HL-60 (cell line): ENCODE data around the gene SGCA.

Experiments
- GABPA ChIP-seq: IDR thresholded peaks from 2 replicates; pipeline ENCODE4 v1.6.1; 2012; ENCODE audit warnings: low read depth
- POLR2AphosphoS5 ChIP-seq: IDR thresholded peaks from 2 replicates; pipeline ENCODE4 v1.6.1; 2012; ENCODE audit warnings: low read depth
- SPI1 ChIP-seq: IDR thresholded peaks from 2 replicates; pipeline ENCODE4 v1.6.1; 2012; ENCODE audit warnings: low read depth, mild to moderate bottlenecking, borderline replicate concordance
- TF ChIP-seq, protein P1 (sequence below): IDR thresholded peaks from one replicate; pipeline ENCODE4 v1.5.1; 2011; ENCODE audit warnings: low read length, control low read depth, inconsistent platforms; ENCODE audit not compliant: insufficient read depth
- TF ChIP-seq, protein P2 (sequence below): IDR thresholded peaks from 2 replicates; pipeline ENCODE4 v1.6.1; 2012; ENCODE audit warnings: low read depth; ENCODE audit not compliant: insufficient replicate concordance

DNA sequence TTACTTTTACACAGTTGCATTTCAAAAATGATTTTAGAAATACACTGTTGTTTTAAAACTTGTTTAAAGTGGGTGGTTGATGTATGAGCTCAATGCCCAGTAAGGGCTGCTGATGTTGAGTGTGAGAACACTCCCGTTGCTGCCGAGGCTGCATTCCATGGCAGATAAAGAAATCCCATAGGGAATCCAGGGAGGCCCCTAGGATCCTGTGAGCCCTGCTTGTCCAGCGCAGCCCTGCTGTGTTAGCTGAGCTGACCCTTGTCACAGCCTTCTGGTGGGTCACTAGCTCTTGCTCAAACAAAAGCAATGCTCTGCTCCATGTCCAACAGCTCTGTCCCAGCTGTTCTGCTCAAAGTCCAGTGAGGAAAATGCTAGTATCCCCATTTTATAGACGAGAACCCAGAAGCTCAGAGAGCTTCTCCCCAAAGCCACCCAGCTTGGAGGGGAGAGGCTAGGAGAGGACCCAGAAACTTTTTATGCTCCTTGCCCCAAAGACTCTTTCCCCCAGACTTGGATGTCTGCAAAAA lies 54.2 kb downstream of the SGCA start:
- TF ChIP-seq, protein P1, sequence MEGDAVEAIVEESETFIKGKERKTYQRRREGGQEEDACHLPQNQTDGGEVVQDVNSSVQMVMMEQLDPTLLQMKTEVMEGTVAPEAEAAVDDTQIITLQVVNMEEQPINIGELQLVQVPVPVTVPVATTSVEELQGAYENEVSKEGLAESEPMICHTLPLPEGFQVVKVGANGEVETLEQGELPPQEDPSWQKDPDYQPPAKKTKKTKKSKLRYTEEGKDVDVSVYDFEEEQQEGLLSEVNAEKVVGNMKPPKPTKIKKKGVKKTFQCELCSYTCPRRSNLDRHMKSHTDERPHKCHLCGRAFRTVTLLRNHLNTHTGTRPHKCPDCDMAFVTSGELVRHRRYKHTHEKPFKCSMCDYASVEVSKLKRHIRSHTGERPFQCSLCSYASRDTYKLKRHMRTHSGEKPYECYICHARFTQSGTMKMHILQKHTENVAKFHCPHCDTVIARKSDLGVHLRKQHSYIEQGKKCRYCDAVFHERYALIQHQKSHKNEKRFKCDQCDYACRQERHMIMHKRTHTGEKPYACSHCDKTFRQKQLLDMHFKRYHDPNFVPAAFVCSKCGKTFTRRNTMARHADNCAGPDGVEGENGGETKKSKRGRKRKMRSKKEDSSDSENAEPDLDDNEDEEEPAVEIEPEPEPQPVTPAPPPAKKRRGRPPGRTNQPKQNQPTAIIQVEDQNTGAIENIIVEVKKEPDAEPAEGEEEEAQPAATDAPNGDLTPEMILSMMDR: no peak
- TF ChIP-seq GABPA: no peak
- TF ChIP-seq, protein P2, sequence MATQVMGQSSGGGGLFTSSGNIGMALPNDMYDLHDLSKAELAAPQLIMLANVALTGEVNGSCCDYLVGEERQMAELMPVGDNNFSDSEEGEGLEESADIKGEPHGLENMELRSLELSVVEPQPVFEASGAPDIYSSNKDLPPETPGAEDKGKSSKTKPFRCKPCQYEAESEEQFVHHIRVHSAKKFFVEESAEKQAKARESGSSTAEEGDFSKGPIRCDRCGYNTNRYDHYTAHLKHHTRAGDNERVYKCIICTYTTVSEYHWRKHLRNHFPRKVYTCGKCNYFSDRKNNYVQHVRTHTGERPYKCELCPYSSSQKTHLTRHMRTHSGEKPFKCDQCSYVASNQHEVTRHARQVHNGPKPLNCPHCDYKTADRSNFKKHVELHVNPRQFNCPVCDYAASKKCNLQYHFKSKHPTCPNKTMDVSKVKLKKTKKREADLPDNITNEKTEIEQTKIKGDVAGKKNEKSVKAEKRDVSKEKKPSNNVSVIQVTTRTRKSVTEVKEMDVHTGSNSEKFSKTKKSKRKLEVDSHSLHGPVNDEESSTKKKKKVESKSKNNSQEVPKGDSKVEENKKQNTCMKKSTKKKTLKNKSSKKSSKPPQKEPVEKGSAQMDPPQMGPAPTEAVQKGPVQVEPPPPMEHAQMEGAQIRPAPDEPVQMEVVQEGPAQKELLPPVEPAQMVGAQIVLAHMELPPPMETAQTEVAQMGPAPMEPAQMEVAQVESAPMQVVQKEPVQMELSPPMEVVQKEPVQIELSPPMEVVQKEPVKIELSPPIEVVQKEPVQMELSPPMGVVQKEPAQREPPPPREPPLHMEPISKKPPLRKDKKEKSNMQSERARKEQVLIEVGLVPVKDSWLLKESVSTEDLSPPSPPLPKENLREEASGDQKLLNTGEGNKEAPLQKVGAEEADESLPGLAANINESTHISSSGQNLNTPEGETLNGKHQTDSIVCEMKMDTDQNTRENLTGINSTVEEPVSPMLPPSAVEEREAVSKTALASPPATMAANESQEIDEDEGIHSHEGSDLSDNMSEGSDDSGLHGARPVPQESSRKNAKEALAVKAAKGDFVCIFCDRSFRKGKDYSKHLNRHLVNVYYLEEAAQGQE: no peak
- no peak for TF ChIP-seq POLR2AphosphoS5
- no peak for TF ChIP-seq SPI1
